ENCODE results near the gene DOC2B. TPM values are rescaled to one million over a fixed set of nuclear protein-coding genes. Genes with fewer than 3 reads are reported as not detected.

Gene DOC2B
- total and polyA plus RNA-seq, 2 of the 8 experiments (the other 6 are each of a cell fraction or from before 2014, with no cell fraction given), result 1.3 to 3.3 TPM

DNA sequence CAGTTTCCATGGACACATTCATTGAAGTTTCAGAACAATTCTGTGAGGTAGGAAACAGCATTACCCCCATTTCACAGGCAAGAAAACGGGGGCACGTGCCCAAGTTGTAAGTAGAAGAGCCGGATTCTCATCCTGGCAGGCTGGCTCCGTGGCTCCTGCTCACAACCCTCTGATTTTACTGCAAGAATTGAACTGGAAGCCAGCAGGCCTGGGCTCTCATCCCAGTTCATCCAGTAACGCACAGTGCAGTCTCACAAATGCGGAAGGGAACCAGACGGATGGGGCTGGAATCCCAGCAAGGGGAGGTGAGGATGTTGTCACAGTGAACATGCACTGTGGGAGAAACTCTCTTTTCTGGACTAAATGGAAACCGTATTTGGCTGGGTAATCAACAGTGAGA is 40.7 kb upstream of the DOC2B start:
- Histone ChIP-seq H4K91ac (replicated peaks; ENCODE audit: insufficient read length, low read length) (no peak overlapping the region), H3K4me1 (replicated peaks in 1 of 4; ENCODE audit: control insufficient read depth in 3 of 4, insufficient read depth in 4 of 4, low read length in 3 of 4) (peaks cover 0 to 3% (median 0%) of the 10 kb centered on the region in 4 experiments; a peak in 2 of 7 replicates), H3K79me2 (ENCODE audit: control insufficient read depth in 1 of 2, insufficient read depth in 2 of 2, low read length in 2 of 2) (no peaks in the 10 kb centered on the region), H3K36me3 (ENCODE audit: control insufficient read depth in 2 of 4, insufficient read depth in 4 of 4, low read length in 3 of 4) (no peaks in the 10 kb centered on the region), H3K79me1 (ENCODE audit: low read depth, low read length) (no peaks in the 10 kb centered on the region), H2BK120ac (replicated peaks; ENCODE audit: low read depth, low read length) (no peak overlapping the region), H3K27me3 (replicated peaks in 1 of 4; ENCODE audit: control insufficient read depth in 3 of 4, extremely low read depth in 1 of 4, insufficient read depth in 3 of 4, low read length in 3 of 4) (no peaks in the 10 kb centered on the region), H2BK12ac (ENCODE audit: low read depth, low read length) (no peak overlapping the region), H3K18ac (ENCODE audit: extremely low read depth, low read length) (no peak overlapping the region), H2BK20ac (ENCODE audit: low read length) (no peak overlapping the region), H4K5ac (ENCODE audit: insufficient read length, low read depth, low read length) (no peak overlapping the region), H3K9me3 (ENCODE audit: insufficient read depth in 2 of 2, low read depth in 1 of 2, low read length in 1 of 2) (no peaks in the 10 kb centered on the region), H4K8ac (ENCODE audit: extremely low read depth, insufficient read depth, low read length) (no peak overlapping the region; the same call in 1 of the 2 replicates), H3K27ac (ENCODE audit: low read depth, low read length) (no peak overlapping the region), H3K4me2 (ENCODE audit: insufficient read depth in 1 of 2, low read depth in 2 of 2, low read length in 2 of 2) (no peak overlapping the region), H2AFZ (ENCODE audit: low read length) (no peak overlapping the region), H4K20me1 (replicated peaks in 1 of 2; ENCODE audit: control insufficient read depth in 1 of 2, insufficient read depth in 2 of 2, low read length in 2 of 2) (no peaks in the 10 kb centered on the region), H3K9ac (replicated peaks in 1 of 4; ENCODE audit: extremely low read depth in 1 of 4, low read depth in 3 of 4, low read length in 3 of 4) (no peak overlapping the region), H2AK5ac (ENCODE audit: low read depth, low read length) (no peak overlapping the region), H3K14ac (ENCODE audit: insufficient read length) (no peak overlapping the region), H3K23me2 (ENCODE audit: low read depth, low read length) (no peaks in the 10 kb centered on the region), H2BK5ac (ENCODE audit: low read depth, low read length) (no peak overlapping the region), H3K23ac (ENCODE audit: insufficient read length) (no peak overlapping the region), H3K4me3 (ENCODE audit: extremely low read depth in 1 of 4, insufficient read depth in 2 of 4, low read depth in 3 of 4, low read length in 4 of 4) (no peak overlapping the region), H3K56ac (replicated peaks; ENCODE audit: insufficient read length, low read depth, low read length) (no peak overlapping the region), H3K4ac (replicated peaks; ENCODE audit: insufficient read length, low read depth, low read length) (no peak overlapping the region), H2BK15ac (ENCODE audit: low read length) (no peak overlapping the region)
- WGBS, 2 experiments (ENCODE audit: extremely low coverage in 1 of 2, insufficient coverage in 1 of 2, insufficient read length in 1 of 2, insufficient replicate concordance in 2 of 2, low coverage in 1 of 2, low lambda C conversion rate in 2 of 2, missing lambda C conversion rate in 1 of 2), result 85% methylated on average over 8 of the region's 8 CpGs; no CpG with 5 or more reads in 1 of the 2 experiments
- no peak for TF ChIP-seq MAX (IDR thresholded peaks at IDR 0.05)
- ChIA-PET POLR2A (ENCODE audit: partially characterized antibody) (no interaction called here), CTCF (ENCODE audit: partially characterized antibody) (interaction anchor here (0.7 to 1.7 kb wide), 3 partner anchors 12 to 926 kb away, joined by 3 to 5 read pairs (median 3); no protein-coding TSS in a partner anchor)
- no peak for FAIRE-seq
- no peak for DNase-seq (ENCODE audit: low read depth in 1 of 2, low spot score in 2 of 2)

Data from H1 (cell line).